ENCODE data around the gene TLDC2.
"Not testable (repeated sequence)": the region's sequence is repeated elsewhere in the genome, so short reads cannot be mapped to it uniquely, and the experiment has no call there.

Gene TLDC2

DNA sequence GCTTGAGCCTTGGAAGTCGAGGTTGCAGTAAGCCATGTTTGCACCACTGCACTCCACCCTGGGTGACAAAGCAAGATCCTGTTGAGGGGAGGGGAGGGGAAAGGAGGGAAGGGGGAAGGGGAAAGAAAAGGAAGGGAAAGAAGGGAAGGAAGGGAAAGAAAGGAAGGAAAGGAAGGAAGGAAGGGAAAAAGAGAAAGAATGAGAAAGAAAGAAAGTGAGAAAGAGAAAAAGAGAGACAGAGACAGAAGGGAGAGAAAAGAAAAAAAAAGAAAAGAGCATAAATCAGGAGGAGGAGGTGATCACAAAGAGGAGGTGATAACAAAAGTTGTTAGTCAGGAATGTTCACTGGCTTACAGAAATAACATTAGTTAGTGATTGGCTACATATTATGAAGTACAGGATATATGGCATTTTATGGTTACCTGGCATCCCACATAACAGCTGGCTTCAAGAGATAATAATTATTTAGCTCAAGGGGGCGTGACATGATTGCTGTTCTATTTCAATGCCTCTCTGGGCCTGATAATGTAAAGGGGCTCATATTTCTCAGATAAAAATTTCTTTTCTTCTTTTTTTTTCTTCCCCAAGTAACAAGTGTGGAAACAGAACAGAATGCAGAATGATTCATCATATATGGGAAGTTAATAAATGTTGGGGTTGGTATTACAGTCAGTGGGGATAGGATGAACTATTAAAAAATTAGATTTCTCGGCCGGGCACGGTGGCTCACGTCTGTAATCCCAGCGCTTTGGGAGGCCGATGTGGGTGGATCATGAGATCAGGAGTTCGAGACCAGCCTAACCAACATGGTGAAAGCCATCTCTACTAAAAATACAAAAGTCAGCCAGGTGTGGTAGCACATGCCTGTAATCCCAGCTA is 48.5 kb downstream of the TLDC2 start:
- no peak for ATAC-seq (replicated peaks)
- no peak overlapping the region for H3K27ac Mint-ChIP-seq
- H3K9me3 Mint-ChIP-seq: no peaks in the 10 kb centered on the region
- H3K27me3 Mint-ChIP-seq: no peaks in the 10 kb centered on the region
- H3K4me3 Mint-ChIP-seq: no peak overlapping the region
- no peak for DNase-seq
- H3K36me3 Mint-ChIP-seq: peaks cover 14 to 15% of the 10 kb centered on the region in 2 donors
- H3K4me1 Mint-ChIP-seq: peaks cover 0 to 8% of the 10 kb centered on the region in 2 donors

DNA sequence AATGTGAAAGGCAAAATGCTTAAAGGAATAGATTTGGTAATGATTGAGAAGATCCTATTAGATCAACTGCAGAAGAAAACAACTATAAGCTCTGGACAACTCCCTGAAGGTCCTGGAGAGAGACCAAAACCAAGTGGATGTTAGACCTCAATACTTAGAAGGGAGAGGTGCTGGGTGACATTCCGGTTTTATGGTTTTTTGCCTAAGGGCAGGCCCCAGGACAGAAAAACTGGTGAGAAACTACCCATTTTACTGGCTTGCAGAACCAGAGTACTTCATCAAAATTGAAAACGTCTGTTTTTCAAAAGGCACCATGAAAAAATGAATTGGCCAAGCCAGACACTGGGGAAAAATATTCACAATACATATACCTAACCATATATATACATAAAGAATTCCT is 49.3 kb downstream of the TLDC2 start:
- H3K4me3 Mint-ChIP-seq: no peak overlapping the region
- no peak overlapping the region for H3K27ac Mint-ChIP-seq
- no peaks in the 10 kb centered on the region for H3K9me3 Mint-ChIP-seq
- no peak for ATAC-seq (replicated peaks)
- no peak for DNase-seq
- H3K36me3 Mint-ChIP-seq: peaks cover 14 to 18% of the 10 kb centered on the region in 2 donors
- H3K4me1 Mint-ChIP-seq: peaks cover 0 to 8% of the 10 kb centered on the region in 2 donors
- H3K27me3 Mint-ChIP-seq: no peaks in the 10 kb centered on the region

DNA sequence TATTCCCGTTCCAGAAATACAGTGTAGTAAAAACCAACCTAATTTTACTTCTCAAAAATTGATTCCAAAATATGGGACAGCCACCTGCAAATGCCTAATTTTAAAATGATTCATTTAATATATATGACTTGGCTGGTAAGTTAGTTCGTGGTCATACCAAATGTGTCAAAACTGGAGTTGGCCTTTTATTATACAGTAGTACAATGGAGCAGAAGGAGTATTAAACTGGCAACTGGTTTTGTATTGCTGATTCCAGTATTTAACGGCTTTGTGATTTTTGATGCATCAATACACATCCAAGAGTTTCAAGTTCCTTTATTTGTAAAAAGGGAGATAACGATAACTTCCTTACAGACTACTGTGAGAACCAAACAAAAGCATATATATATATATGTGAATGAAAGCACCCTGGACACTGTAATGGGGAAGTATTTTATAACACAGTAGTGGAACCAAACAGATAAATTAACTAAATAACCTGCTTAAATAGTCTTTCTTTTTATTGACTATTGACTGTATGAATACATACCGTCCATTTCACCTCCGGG is 50.8 kb downstream of the TLDC2 start:
- H3K36me3 Mint-ChIP-seq: peaks cover 16 to 25% of the 10 kb centered on the region in 2 donors
- no peak for DNase-seq
- no peaks in the 10 kb centered on the region for H3K9me3 Mint-ChIP-seq
- no peaks in the 10 kb centered on the region for H3K27me3 Mint-ChIP-seq
- peak; percentile 84 to 96 for ATAC-seq (replicated peaks)
- H3K4me1 Mint-ChIP-seq: peaks cover 0 to 8% of the 10 kb centered on the region in 2 donors
- no peak overlapping the region for H3K27ac Mint-ChIP-seq
- no peak overlapping the region for H3K4me3 Mint-ChIP-seq

DNA sequence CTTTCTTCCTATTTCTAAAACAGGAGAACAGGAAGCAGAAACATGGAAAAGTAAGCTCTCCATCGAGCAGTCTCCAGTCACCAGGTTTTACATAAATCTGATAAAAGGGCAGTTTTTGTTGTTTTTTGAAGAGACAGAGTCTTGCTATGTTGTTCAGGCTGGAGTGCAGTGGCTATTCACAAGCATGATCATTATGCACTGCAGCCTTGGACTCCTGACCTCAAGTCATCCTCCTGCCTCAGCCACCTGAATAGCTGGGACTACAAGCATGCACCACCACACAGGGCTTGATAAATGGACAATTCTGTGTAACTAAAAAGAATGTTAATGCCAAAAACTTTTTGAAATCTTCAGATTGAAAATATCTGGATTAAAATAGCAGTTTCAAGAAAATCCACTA is 51.8 kb downstream of the TLDC2 start:
- DNase-seq (no peak), ATAC-seq (replicated peaks) (no peak)
- Mint-ChIP-seq H3K9me3 (no peaks in the 10 kb centered on the region), H3K4me3 (no peak overlapping the region), H3K27ac (no peak overlapping the region), H3K36me3 (peaks cover 16 to 29% of the 10 kb centered on the region in 2 donors), H3K27me3 (no peaks in the 10 kb centered on the region), H3K4me1 (peaks cover 0 to 8% of the 10 kb centered on the region in 2 donors)

DNA sequence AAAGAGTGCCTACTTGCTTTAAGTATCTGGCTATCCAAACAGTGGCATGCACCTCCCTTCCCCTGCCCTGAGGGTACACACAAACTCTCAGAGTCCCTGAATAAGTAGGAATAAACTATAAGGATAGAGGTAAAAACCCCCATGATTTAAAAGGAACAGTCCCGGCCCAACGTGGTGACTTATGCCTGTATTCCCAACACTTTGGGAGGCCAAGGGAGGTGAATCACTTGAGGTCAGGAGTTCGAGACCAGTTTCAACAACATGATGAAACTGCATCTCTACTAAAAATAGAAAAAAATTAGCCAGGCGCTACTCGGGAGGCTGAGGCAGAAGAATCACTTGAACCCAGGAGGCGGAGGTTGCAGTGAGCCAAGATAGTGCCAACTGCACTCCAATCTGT is 53.4 kb downstream of the TLDC2 start:
- DNase-seq (no peak), ATAC-seq (replicated peaks) (no peak)
- Mint-ChIP-seq H3K9me3 (no peaks in the 10 kb centered on the region), H3K27ac (no peak overlapping the region), H3K4me1 (peaks cover 0 to 8% of the 10 kb centered on the region in 2 donors), H3K4me3 (no peak overlapping the region), H3K36me3 (peaks cover 16 to 34% of the 10 kb centered on the region in 2 donors), H3K27me3 (no peaks in the 10 kb centered on the region)

DNA sequence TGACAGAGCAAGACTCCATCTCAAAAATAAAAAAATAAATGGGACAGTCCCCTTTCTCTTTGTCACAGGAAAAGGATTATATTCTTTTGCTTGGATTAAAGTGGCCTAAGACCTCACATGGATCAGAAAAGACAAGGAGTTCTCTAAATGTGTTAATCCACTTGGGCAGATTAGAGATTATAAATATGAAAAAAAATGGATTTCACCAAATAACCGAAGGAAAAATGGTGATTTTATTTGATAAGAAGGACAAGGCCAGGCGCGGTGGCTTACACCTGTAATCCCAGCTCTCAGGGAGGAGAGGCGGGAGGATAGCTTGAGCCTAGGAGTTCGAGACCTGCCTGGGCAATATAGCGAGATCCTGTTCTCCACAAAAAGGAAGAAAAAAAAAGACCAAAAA is 53.8 kb downstream of the TLDC2 start:
- peaks cover 0 to 8% of the 10 kb centered on the region in 2 donors for H3K4me1 Mint-ChIP-seq
- H3K4me3 Mint-ChIP-seq: no peak overlapping the region
- no peaks in the 10 kb centered on the region for H3K9me3 Mint-ChIP-seq

DNA sequence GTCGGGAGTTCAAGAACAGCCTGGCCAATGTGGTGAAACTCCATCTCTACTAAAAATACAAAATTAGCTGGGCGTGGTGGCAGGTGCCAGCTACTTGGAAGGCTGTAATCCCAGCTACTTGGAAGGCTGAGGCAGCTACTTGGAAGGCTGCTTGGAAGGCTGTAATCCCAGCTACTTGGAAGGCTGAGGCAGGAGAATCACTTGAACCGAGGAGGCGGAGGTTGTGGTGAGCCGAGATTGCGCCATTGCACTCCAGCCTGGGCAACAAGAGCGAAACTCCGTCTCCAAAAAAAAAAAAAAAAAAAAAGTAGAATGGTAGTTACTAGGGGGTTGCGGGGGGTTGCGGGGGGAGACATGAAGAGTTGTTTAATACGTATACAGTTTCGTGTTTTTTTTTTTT is 56.1 kb downstream of the TLDC2 start:
- H3K4me1 Mint-ChIP-seq; H3K4me3 Mint-ChIP-seq; DNase-seq; ATAC-seq (replicated peaks); H3K27me3 Mint-ChIP-seq; H3K27ac Mint-ChIP-seq; H3K9me3 Mint-ChIP-seq: not testable (repeated sequence)
- H3K36me3 Mint-ChIP-seq: peaks cover 20 to 38% of the 10 kb centered on the region in 2 donors

More for the DNA sequence above, 53.8 kb downstream of the TLDC2 start:
- Mint-ChIP-seq H3K27me3 (no peaks in the 10 kb centered on the region), H3K36me3 (peaks cover 18 to 35% of the 10 kb centered on the region in 2 donors), H3K27ac (no peak overlapping the region)
- ATAC-seq (replicated peaks): no peak
- DNase-seq: no peak

DNA sequence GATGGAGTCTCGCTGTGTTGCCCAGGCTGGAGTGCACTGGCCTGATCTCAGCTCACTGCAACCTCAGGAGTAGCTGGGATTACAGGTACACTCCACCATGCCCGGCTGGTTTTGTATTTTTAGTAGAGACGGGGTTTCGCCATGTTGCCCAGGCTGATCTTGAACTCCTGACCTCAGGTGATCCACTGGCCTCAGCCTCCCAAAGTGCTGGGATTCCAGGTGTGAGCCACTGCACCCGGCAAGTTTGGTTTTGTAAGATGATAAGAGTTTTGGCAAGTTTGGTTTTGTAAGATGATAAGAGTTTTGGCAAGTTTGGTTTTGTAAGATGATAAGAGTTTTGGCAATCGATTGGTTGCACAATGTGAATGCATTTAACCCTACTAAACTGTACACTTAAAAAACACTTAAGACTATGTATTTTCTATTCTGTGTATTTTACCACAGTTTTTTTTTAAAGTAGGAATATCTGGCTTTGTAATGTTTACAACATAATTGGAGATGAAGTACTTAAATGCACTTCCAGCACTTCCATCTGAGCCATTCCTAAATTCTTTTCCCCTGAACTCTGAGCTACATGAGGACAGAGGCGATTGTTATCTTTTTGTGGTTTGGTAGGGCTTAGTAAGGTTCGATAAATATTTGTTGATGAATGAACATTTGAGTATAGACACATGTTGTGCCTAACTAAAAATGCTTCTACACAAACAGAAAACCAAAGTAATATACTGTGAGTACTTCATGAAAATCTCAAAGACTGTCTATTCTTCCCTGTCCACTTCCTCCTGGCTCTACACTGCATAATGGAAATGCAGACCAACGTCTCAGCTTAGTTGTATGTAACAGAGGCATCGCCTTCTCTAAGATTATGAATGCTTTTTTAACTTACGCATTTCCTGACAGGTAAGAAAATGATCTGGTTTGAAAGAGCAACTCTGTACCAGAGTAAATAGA is 56.8 kb downstream of the TLDC2 start:
- no peak for ATAC-seq (replicated peaks)
- Mint-ChIP-seq H3K9me3 (no peaks in the 10 kb centered on the region), H3K4me1 (no peaks in the 10 kb centered on the region), H3K36me3 (peaks cover 20 to 41% of the 10 kb centered on the region in 2 donors), H3K4me3 (no peak overlapping the region), H3K27ac (no peak overlapping the region), H3K27me3 (no peaks in the 10 kb centered on the region)
- DNase-seq: no peak

DNA sequence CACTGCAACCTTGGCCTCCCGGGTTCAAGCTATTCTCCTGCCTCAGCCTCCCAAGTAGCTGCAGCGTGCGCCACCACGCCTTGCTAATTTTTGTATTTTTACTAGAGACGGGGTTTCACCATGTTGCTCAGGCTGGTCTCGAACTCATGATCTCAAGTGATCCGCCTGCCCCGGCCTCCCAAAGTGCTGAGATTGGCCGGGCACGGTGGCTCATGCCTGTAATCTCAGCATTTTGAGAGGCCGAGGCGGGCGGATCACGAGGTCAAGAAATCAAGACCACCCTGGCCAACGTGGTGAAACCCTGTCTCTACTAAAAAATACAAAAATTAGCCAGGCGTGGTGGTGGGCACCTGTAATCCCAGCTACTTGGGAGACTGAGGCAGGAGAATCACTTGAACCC is 57.6 kb downstream of the TLDC2 start:
- H3K4me3 Mint-ChIP-seq; ATAC-seq (replicated peaks); DNase-seq; H3K9me3 Mint-ChIP-seq; H3K27me3 Mint-ChIP-seq; H3K27ac Mint-ChIP-seq; H3K4me1 Mint-ChIP-seq: not testable (repeated sequence)
- H3K36me3 Mint-ChIP-seq: peaks cover 14 to 40% of the 10 kb centered on the region in 2 donors

DNA sequence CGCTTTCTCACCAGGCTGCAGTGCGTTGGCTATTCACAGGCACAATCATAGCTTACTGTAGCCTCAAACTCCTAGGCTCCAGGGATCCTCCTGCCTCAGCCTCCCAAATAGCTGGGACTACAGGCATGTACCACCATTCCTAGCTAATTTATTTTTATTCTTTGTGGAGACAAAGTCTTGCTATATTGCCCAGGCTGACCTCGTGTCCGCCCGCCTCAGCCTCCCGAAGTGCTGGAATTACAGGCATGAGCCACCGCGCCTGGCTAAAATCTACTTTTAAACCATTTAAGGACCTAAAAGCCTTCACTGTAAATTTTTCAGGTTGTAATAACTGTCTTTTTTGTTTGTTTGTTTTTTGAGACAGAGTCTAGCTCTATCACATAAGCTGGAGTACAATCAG is 60.4 kb downstream of the TLDC2 start:
- DNase-seq: no peak
- Mint-ChIP-seq H3K27me3 (no peaks in the 10 kb centered on the region), H3K27ac (no peak overlapping the region), H3K36me3 (peaks cover 12 to 29% of the 10 kb centered on the region in 2 donors), H3K4me1 (no peaks in the 10 kb centered on the region), H3K9me3 (no peaks in the 10 kb centered on the region), H3K4me3 (no peak overlapping the region)
- no peak for ATAC-seq (replicated peaks)

DNA sequence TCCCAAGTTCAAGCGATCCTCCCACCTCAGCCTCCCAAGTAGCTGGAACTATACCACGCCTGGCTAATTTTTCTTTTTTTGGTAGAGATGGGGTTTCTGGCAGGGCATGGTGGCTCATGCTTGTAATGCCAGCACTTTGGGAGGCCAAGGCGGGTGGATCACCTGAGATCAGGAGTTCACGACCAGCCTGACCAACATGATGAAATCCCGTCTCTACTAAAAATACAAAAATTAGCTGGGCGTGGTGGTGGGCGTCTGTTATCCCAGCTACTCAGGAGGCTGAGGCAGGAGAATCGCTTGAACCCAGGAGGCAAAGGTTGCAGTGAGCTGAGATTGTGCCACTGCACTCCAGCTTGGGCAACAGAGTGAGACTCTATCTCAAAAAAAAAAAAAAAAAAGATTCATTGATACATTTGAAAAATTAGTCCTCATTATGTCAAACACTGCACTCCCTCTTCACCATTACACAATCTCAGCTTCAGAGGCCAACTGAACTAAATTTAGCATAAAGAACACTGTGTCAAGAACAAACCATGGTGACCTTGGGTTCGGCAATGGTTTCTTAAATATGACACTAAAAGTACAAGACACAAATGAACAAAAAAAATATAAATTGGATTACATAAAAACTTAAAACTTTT is 60.9 kb downstream of the TLDC2 start:
- not testable (repeated sequence) for DNase-seq; ATAC-seq (replicated peaks); H3K9me3 Mint-ChIP-seq; H3K27me3 Mint-ChIP-seq; H3K4me3 Mint-ChIP-seq; H3K4me1 Mint-ChIP-seq; H3K27ac Mint-ChIP-seq
- peaks cover 11 to 29% of the 10 kb centered on the region in 2 donors for H3K36me3 Mint-ChIP-seq

DNA sequence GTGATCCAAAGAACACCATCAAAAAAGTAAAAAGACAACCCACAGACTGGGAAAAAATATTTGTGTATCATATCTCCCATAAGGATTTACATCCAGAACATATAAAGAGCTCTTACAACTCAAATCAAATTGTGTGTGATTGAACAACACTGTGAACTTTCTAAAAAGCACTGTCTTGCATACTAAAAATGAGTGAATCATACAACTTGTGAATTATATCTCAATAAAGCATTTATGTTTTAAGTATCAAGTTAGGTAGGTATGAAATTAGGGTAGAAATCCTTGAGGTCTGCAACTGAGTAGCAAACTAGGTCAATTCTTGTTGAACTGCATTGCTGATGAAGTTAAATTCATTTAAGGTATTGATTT is 61.4 kb downstream of the TLDC2 start:
- Mint-ChIP-seq H3K9me3 (no peaks in the 10 kb centered on the region), H3K4me1 (no peaks in the 10 kb centered on the region), H3K4me3 (no peak overlapping the region), H3K36me3 (peaks cover 11 to 27% of the 10 kb centered on the region in 2 donors), H3K27ac (no peak overlapping the region), H3K27me3 (no peaks in the 10 kb centered on the region)
- no peak for ATAC-seq (replicated peaks)
- no peak for DNase-seq

DNA sequence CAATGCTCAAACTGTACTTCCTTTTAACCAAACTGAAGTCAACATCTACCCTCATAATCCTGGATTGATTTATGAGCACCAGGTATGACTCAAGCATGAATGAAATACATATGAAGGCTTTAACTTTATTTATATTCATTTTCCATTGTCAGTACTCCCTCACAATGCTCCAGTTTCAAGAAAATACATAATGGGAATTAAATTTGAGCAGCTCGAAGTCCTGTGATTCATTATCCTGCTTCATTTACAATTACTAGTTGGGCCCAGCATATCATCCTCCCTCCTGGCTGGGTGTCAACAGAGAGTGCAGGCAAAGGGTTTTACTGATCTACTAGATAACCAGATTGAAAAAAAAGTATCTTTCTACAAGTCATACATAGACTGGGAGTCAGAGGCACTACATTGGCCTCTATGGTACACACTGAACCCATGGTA is 65.5 kb downstream of the TLDC2 start:
- H3K27ac Mint-ChIP-seq: no peak overlapping the region
- H3K4me1 Mint-ChIP-seq: no peaks in the 10 kb centered on the region
- ATAC-seq (replicated peaks): no peak
- H3K36me3 Mint-ChIP-seq: peaks cover 17 to 19% of the 10 kb centered on the region in 2 donors
- H3K27me3 Mint-ChIP-seq: no peaks in the 10 kb centered on the region
- no peak for DNase-seq
- no peaks in the 10 kb centered on the region for H3K9me3 Mint-ChIP-seq
- H3K4me3 Mint-ChIP-seq: no peak overlapping the region
